HEK293 (cell line): ENCODE data around the gene KRTDAP.

Experiments
- CTCF ChIA-PET: fragments of 350-600 bp; formaldehyde crosslinking; extraction: SDS; loops from one replicate; lab custom pipeline; 2021; ENCODE audit warnings: antibody characterized with exemption; lab: Yijun Ruan, JAX
- POLR2A ChIA-PET: fragments of 300-600 bp; formaldehyde crosslinking; extraction: SDS; loops from one replicate; lab custom pipeline; 2020; ENCODE audit warnings: antibody characterized with exemption, inconsistent platforms; lab: Yijun Ruan, JAX
- H3K27ac ChIP-seq: fragments of 200-500 bp; sonication (Bioruptor generic); 2 replicates; pipeline ENCODE4 v1.5.1; 2014; ENCODE audit warnings: low read depth, low read length, control low read depth, inconsistent platforms; ENCODE audit errors: extremely low read depth
- H3K36me3 ChIP-seq, 2 experiments: fragments of 200-500 bp in 1 of 2; sonication (Bioruptor generic) in 1 of 2; 1 replicate in 1 of 2; 2 replicates in 1 of 2; pipeline ENCODE4 v1.5.1; 2014 to 2017; ENCODE audit warnings: inconsistent platforms in 2 of 2, low read length in 2 of 2; ENCODE audit not compliant: control insufficient read depth in 2 of 2, insufficient read depth in 1 of 2
- H3K4me1 ChIP-seq: fragments of 200-500 bp; sonication (Bioruptor generic); 2 replicates; pipeline ENCODE4 v1.5.1; 2014; ENCODE audit warnings: mild to moderate bottlenecking, low read length, inconsistent platforms; ENCODE audit not compliant: control insufficient read depth, insufficient read depth
- H3K4me3 ChIP-seq: 2 replicates; pipeline ENCODE4 v1.5.1; 2011; ENCODE audit warnings: low read depth, mild to moderate bottlenecking, control low read depth, low read length, moderate library complexity
- H3K9me3 ChIP-seq: fragments of 200-500 bp; sonication (Bioruptor generic); 2 replicates; pipeline ENCODE4 v1.5.1; 2014; ENCODE audit warnings: low read depth, low read length, inconsistent platforms; ENCODE audit not compliant: control insufficient read depth, insufficient read depth
- EGR2 ChIP-seq: fragments of 450-650 bp; formaldehyde crosslinking; IDR thresholded peaks from 2 replicates; pipeline ENCODE4 v1.5.1; 2016; ENCODE audit warnings: low read depth, missing biosample characterization, missing genetic modification characterization
- GFI1B ChIP-seq: fragments of 450-650 bp; formaldehyde crosslinking; IDR thresholded peaks from 2 replicates; pipeline ENCODE4 v1.5.1; 2016; ENCODE audit warnings: missing biosample characterization, missing genetic modification characterization
- GLIS1 ChIP-seq: fragments of 450-650 bp; formaldehyde crosslinking; IDR thresholded peaks from 2 replicates; pipeline ENCODE4 v1.5.1; 2016; ENCODE audit warnings: missing biosample characterization, missing genetic modification characterization
- GLIS2 ChIP-seq: fragments of 450-650 bp; formaldehyde crosslinking; IDR thresholded peaks from 2 replicates; pipeline ENCODE4 v1.5.1; 2016; ENCODE audit warnings: missing biosample characterization, missing genetic modification characterization
- KLF1 ChIP-seq: fragments of 450-650 bp; formaldehyde crosslinking; IDR thresholded peaks from 2 replicates; pipeline ENCODE4 v1.5.1; 2016; ENCODE audit warnings: missing biosample characterization, missing genetic modification characterization
- MZF1 ChIP-seq: fragments of 450-650 bp; formaldehyde crosslinking; IDR thresholded peaks from 2 replicates; pipeline ENCODE4 v1.5.1; 2017; ENCODE audit warnings: missing biosample characterization, missing genetic modification characterization, borderline replicate concordance
- OVOL3 ChIP-seq: fragments of 450-650 bp; formaldehyde crosslinking; IDR thresholded peaks from 2 replicates; pipeline ENCODE4 v1.5.1; 2016; ENCODE audit warnings: missing biosample characterization, missing genetic modification characterization
- WT1 ChIP-seq: fragments of 450-650 bp; formaldehyde crosslinking; IDR thresholded peaks from 2 replicates; pipeline ENCODE4 v1.5.1; 2016; ENCODE audit warnings: missing biosample characterization, missing genetic modification characterization
- ZBTB20 ChIP-seq: fragments of 450-650 bp; formaldehyde crosslinking; IDR thresholded peaks from 2 replicates; pipeline ENCODE4 v1.5.1; 2016; ENCODE audit warnings: missing biosample characterization, missing genetic modification characterization
- ZIC2 ChIP-seq: fragments of 450-650 bp; formaldehyde crosslinking; IDR thresholded peaks from 2 replicates; pipeline ENCODE4 v1.5.1; 2016; ENCODE audit warnings: missing biosample characterization, missing genetic modification characterization
- ZNF112 ChIP-seq: fragments of 450-650 bp; formaldehyde crosslinking; IDR thresholded peaks from 2 replicates; pipeline ENCODE4 v1.5.0; 2017; ENCODE audit warnings: missing biosample characterization, missing genetic modification characterization
- ZNF2 ChIP-seq: fragments of 450-650 bp; formaldehyde crosslinking; IDR thresholded peaks from 2 replicates; pipeline ENCODE4 v1.5.1; 2016; ENCODE audit warnings: missing biosample characterization, missing genetic modification characterization
- ZNF248 ChIP-seq: fragments of 450-650 bp; formaldehyde crosslinking; IDR thresholded peaks from 2 replicates; pipeline ENCODE4 v1.5.1; 2017; ENCODE audit warnings: missing biosample characterization, missing genetic modification characterization
- ZNF274 ChIP-seq, 2 experiments: fragments of 200-500 bp in 1 of 2; fragments of 450-650 bp in 1 of 2; sonication (Bioruptor generic) in 1 of 2; formaldehyde crosslinking in 1 of 2; IDR thresholded peaks; 2 replicates each; pipeline versions ENCODE4 v1.5.1 to v1.6.1; 2014 to 2016; ENCODE audit warnings: borderline replicate concordance in 1 of 2, inconsistent platforms in 1 of 2, low read length in 1 of 2, missing biosample characterization in 1 of 2, missing genetic modification characterization in 1 of 2
- ZNF354C ChIP-seq: fragments of 450-650 bp; formaldehyde crosslinking; IDR thresholded peaks from 2 replicates; pipeline ENCODE4 v1.5.1; 2016; ENCODE audit warnings: missing biosample characterization, missing genetic modification characterization, low read depth, borderline replicate concordance
- ZNF423 ChIP-seq: fragments of 450-650 bp; formaldehyde crosslinking; IDR thresholded peaks from 2 replicates; pipeline ENCODE4 v1.5.1; 2016; ENCODE audit warnings: missing biosample characterization, missing genetic modification characterization
- ZNF473 ChIP-seq: fragments of 450-650 bp; formaldehyde crosslinking; IDR thresholded peaks from 2 replicates; pipeline ENCODE4 v1.5.1; 2017; ENCODE audit warnings: missing biosample characterization, missing genetic modification characterization
- ZNF501 ChIP-seq: fragments of 450-650 bp; formaldehyde crosslinking; IDR thresholded peaks from 2 replicates; pipeline ENCODE4 v1.5.1; 2016; ENCODE audit warnings: missing biosample characterization, missing genetic modification characterization
- ZNF585B ChIP-seq: fragments of 450-650 bp; formaldehyde crosslinking; IDR thresholded peaks from 2 replicates; pipeline ENCODE4 v1.5.1; 2016; ENCODE audit warnings: missing biosample characterization, missing genetic modification characterization
- ZNF624 ChIP-seq: fragments of 450-650 bp; formaldehyde crosslinking; IDR thresholded peaks from 2 replicates; pipeline ENCODE4 v1.5.1; 2017; ENCODE audit warnings: missing biosample characterization, missing genetic modification characterization
- ZNF660 ChIP-seq: fragments of 450-650 bp; IDR thresholded peaks from 2 replicates; pipeline ENCODE4 v1.5.1; 2018; ENCODE audit warnings: missing biosample characterization, mild to moderate bottlenecking, missing genetic modification characterization
- ZSCAN23 ChIP-seq: fragments of 450-650 bp; formaldehyde crosslinking; IDR thresholded peaks from 2 replicates; pipeline ENCODE4 v1.5.1; 2016; ENCODE audit warnings: missing biosample characterization, missing genetic modification characterization
- TF ChIP-seq, protein P1 (sequence below): fragments of 450-650 bp; formaldehyde crosslinking; IDR thresholded peaks from 2 replicates; pipeline ENCODE4 v1.5.1; 2017; ENCODE audit warnings: missing biosample characterization, missing genetic modification characterization
- TF ChIP-seq, protein P2 (sequence below): fragments of 450-650 bp; formaldehyde crosslinking; IDR thresholded peaks from 2 replicates; pipeline ENCODE4 v1.5.1; 2016; ENCODE audit warnings: missing biosample characterization, missing genetic modification characterization
- TF ChIP-seq, protein P3 (sequence below): fragments of 450-650 bp; formaldehyde crosslinking; IDR thresholded peaks from 2 replicates; pipeline ENCODE4 v1.5.1; 2016; ENCODE audit warnings: missing biosample characterization, missing genetic modification characterization
- TF ChIP-seq, protein P4 (sequence below): fragments of 450-650 bp; formaldehyde crosslinking; IDR thresholded peaks from 2 replicates; pipeline ENCODE4 v1.5.1; 2016; ENCODE audit warnings: missing biosample characterization, missing genetic modification characterization
- TF ChIP-seq, protein P5 (sequence below): fragments of 450-650 bp; formaldehyde crosslinking; IDR thresholded peaks from 2 replicates; pipeline ENCODE4 v1.5.1; 2016; ENCODE audit warnings: missing biosample characterization, missing genetic modification characterization, low read depth
- TF ChIP-seq, protein P6 (sequence below): fragments of 450-650 bp; formaldehyde crosslinking; IDR thresholded peaks from 2 replicates; pipeline ENCODE4 v1.5.0; 2017; ENCODE audit warnings: missing biosample characterization, missing genetic modification characterization, borderline replicate concordance

The KRTDAP gene

DNA sequence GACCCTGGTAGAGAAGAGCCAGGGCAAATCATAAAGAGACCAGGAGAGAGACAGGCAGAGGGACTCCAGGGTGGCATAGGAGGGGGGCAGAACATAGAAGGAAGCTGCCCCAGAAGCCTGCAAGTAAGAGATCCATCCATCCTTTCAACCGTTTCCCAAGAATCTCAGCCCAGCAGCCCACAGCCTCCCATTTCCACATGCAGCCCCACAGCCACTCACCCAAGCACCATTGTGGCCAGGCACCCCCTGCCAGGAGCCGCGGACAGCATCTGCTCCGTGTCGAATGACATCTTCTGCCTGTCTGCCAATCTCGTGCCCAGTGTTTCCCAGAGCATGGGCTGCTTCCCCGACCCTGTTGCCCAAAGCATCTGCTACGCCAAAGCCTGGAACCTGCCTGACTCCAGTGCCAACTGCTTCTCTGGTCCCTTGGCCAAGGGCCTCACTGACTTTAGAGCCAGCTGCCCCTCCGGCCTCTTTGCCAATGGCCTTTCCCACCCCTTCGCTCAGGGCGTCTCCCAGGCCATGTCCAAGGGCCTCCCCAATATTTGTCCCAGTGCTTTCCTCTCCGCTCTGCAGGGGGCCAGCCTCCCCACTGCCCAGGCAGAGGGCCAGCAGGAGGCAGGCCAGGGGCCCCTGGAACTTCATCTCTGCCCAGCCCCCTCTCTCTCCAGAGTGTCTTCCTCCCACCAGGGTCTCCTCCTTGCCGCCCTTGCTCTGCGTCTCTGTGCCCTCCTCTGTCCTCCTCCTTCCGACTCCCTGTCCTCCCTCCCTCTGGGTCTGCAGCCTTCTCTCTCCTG lies 22.8 kb upstream of the KRTDAP start:
- Histone ChIP-seq H3K4me3 (no peak overlapping the region), H3K9me3 (no peaks in the 10 kb centered on the region; the same call in 1 of the 2 replicates), H3K36me3 (peaks cover 0 to 6% of the 10 kb centered on the region in 2 experiments; a peak in 1 of 3 replicates), H3K27ac (peak overlapping the region; percentile 9; the same call in 1 of the 2 replicates), H3K4me1 (peaks cover 15% of the 10 kb centered on the region)
- ChIA-PET CTCF (interaction anchor here (0.7 to 5.5 kb wide), 4 partner anchors 18 to 873 kb away, joined by 3 to 53 read pairs (median 4); no protein-coding TSS in a partner anchor), POLR2A (no interaction called here)
- TF ChIP-seq, protein P1, sequence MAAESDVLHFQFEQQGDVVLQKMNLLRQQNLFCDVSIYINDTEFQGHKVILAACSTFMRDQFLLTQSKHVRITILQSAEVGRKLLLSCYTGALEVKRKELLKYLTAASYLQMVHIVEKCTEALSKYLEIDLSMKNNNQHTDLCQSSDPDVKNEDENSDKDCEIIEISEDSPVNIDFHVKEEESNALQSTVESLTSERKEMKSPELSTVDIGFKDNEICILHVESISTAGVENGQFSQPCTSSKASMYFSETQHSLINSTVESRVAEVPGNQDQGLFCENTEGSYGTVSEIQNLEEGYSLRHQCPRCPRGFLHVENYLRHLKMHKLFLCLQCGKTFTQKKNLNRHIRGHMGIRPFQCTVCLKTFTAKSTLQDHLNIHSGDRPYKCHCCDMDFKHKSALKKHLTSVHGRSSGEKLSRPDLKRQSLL (tag by site-specific recombination), result no peak
- TF ChIP-seq GLIS1 (tag by site-specific recombination) (peak; percentile 71), ZBTB20 (tag by site-specific recombination) (peak; percentile 42; the same call in 1 of the 2 replicates), WT1 (0 out of 2 replicates have a peak, but pooled peaks have one; percentile 33), ZNF501 (no peak), ZNF112 (tag by site-specific recombination) (no peak), ZNF2 (tag by site-specific recombination) (no peak), ZNF248 (tag by site-specific recombination) (no peak), ZNF660 (tag by site-specific recombination) (no peak), ZNF354C (tag by site-specific recombination) (no peak), ZIC2 (tag by site-specific recombination) (peak; percentile 74), ZNF585B (tag by site-specific recombination) (no peak), ZNF274 (IDR thresholded peaks at IDR 0.05; ENCODE audit: low read length) (no peak), ZNF274 (tag by site-specific recombination; IDR thresholded peaks at IDR 0.05; ENCODE audit: borderline replicate concordance) (no peak), ZNF624 (tag by site-specific recombination) (no peak), ZSCAN23 (tag by site-specific recombination) (no peak), GLIS2 (tag by site-specific recombination) (peak; percentile 59), ZNF473 (tag by site-specific recombination) (peak; percentile 16; the same call in 1 of the 2 replicates), GFI1B (no peak), ZNF423 (tag by site-specific recombination) (no peak), OVOL3 (tag by site-specific recombination) (no peak), MZF1 (tag by site-specific recombination) (no peak), EGR2 (tag by site-specific recombination) (peak; percentile 66; the same call in 1 of the 2 replicates), KLF1 (no peak)
- TF ChIP-seq, protein P2, sequence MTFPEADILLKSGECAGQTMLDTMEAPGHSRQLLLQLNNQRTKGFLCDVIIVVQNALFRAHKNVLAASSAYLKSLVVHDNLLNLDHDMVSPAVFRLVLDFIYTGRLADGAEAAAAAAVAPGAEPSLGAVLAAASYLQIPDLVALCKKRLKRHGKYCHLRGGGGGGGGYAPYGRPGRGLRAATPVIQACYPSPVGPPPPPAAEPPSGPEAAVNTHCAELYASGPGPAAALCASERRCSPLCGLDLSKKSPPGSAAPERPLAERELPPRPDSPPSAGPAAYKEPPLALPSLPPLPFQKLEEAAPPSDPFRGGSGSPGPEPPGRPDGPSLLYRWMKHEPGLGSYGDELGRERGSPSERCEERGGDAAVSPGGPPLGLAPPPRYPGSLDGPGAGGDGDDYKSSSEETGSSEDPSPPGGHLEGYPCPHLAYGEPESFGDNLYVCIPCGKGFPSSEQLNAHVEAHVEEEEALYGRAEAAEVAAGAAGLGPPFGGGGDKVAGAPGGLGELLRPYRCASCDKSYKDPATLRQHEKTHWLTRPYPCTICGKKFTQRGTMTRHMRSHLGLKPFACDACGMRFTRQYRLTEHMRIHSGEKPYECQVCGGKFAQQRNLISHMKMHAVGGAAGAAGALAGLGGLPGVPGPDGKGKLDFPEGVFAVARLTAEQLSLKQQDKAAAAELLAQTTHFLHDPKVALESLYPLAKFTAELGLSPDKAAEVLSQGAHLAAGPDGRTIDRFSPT (tag by site-specific recombination), result peak; percentile 57; the same call in 1 of the 2 replicates
- TF ChIP-seq, protein P3, sequence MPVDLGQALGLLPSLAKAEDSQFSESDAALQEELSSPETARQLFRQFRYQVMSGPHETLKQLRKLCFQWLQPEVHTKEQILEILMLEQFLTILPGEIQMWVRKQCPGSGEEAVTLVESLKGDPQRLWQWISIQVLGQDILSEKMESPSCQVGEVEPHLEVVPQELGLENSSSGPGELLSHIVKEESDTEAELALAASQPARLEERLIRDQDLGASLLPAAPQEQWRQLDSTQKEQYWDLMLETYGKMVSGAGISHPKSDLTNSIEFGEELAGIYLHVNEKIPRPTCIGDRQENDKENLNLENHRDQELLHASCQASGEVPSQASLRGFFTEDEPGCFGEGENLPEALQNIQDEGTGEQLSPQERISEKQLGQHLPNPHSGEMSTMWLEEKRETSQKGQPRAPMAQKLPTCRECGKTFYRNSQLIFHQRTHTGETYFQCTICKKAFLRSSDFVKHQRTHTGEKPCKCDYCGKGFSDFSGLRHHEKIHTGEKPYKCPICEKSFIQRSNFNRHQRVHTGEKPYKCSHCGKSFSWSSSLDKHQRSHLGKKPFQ (tag by site-specific recombination), result no peak
- TF ChIP-seq, protein P4, sequence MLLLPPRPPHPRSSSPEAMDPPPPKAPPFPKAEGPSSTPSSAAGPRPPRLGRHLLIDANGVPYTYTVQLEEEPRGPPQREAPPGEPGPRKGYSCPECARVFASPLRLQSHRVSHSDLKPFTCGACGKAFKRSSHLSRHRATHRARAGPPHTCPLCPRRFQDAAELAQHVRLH (tag by site-specific recombination), result no peak
- TF ChIP-seq, protein P5, sequence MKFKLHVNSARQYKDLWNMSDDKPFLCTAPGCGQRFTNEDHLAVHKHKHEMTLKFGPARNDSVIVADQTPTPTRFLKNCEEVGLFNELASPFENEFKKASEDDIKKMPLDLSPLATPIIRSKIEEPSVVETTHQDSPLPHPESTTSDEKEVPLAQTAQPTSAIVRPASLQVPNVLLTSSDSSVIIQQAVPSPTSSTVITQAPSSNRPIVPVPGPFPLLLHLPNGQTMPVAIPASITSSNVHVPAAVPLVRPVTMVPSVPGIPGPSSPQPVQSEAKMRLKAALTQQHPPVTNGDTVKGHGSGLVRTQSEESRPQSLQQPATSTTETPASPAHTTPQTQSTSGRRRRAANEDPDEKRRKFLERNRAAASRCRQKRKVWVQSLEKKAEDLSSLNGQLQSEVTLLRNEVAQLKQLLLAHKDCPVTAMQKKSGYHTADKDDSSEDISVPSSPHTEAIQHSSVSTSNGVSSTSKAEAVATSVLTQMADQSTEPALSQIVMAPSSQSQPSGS (tag by site-specific recombination), result no peak
- TF ChIP-seq, protein P6, sequence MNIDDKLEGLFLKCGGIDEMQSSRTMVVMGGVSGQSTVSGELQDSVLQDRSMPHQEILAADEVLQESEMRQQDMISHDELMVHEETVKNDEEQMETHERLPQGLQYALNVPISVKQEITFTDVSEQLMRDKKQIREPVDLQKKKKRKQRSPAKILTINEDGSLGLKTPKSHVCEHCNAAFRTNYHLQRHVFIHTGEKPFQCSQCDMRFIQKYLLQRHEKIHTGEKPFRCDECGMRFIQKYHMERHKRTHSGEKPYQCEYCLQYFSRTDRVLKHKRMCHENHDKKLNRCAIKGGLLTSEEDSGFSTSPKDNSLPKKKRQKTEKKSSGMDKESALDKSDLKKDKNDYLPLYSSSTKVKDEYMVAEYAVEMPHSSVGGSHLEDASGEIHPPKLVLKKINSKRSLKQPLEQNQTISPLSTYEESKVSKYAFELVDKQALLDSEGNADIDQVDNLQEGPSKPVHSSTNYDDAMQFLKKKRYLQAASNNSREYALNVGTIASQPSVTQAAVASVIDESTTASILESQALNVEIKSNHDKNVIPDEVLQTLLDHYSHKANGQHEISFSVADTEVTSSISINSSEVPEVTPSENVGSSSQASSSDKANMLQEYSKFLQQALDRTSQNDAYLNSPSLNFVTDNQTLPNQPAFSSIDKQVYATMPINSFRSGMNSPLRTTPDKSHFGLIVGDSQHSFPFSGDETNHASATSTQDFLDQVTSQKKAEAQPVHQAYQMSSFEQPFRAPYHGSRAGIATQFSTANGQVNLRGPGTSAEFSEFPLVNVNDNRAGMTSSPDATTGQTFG (tag by site-specific recombination), result 0 out of 2 replicates have a peak, but pooled peaks have one; percentile 48
